Tibial nerve (tissue), 4 donors: Measurements from ENCODE around the gene DUSP19.

Experiments
- CTCF ChIP-seq, 5 experiments: fragments of 200-600 bp in 3 of 5; fragments of 450-650 bp in 2 of 5; sonication (generic) in 3 of 5; IDR thresholded peaks; one replicate each; pipeline ENCODE4 v1.5.1; 2016 to 2019; ENCODE audit warnings: antibody characterized with exemption in 5 of 5, mild to moderate bottlenecking in 3 of 5, moderate library complexity in 2 of 5
- EP300 ChIP-seq, 2 donors: sonication (generic); formaldehyde crosslinking; IDR thresholded peaks; one replicate each; pipeline ENCODE4 v1.6.1; 2017; ENCODE audit warnings: antibody characterized with exemption in 2 of 2, mild to moderate bottlenecking in 1 of 2
- POLR2A ChIP-seq, 2 donors: fragments of 450-650 bp; IDR thresholded peaks; one replicate each; pipeline ENCODE4 v1.6.1; 2017; ENCODE audit warnings: antibody characterized with exemption in 2 of 2, mild to moderate bottlenecking in 2 of 2, moderate library complexity in 2 of 2

- TF ChIP-seq CTCF (IDR thresholded peaks at IDR 0.05): no peak
- TF ChIP-seq POLR2A (IDR thresholded peaks at IDR 0.05): no peak
- no peak for TF ChIP-seq EP300 (IDR thresholded peaks at IDR 0.05)
Measured at GRCh38 chr2:183124957-183125255, 46.4 kb downstream of the DUSP19 start.
